Esophagus (tissue), 2 donors: Measurements from ENCODE around the gene CBFA2T3. TPM values are rescaled to one million over a fixed set of nuclear protein-coding genes. Genes with fewer than 3 reads are reported as not detected.

Experiments used
- H3K27ac ChIP-seq, 2 donors: one replicate each; pipeline ENCODE4 v1.5.1; 2013; ENCODE audit warnings: low read depth in 2 of 2, mild to moderate bottlenecking in 2 of 2, inconsistent platforms in 1 of 2, low read length in 1 of 2, moderate library complexity in 1 of 2
- H3K27me3 ChIP-seq, 2 donors: one replicate each; pipeline ENCODE4 v1.6.1; 2013; ENCODE audit warnings: low read length in 2 of 2, control low read depth in 1 of 2, mild to moderate bottlenecking in 1 of 2; ENCODE audit not compliant: insufficient read depth in 2 of 2, control insufficient read depth in 1 of 2
- H3K36me3 ChIP-seq, 2 donors: one replicate each; pipeline ENCODE4 v1.6.1; 2013; ENCODE audit warnings: low read length in 1 of 2; ENCODE audit not compliant: control insufficient read depth in 2 of 2, insufficient read depth in 2 of 2
- H3K4me1 ChIP-seq, 2 donors: one replicate each; pipeline ENCODE4 v1.6.1; 2013; ENCODE audit warnings: low read length in 1 of 2; ENCODE audit not compliant: control insufficient read depth in 2 of 2, insufficient read depth in 2 of 2
- H3K4me3 ChIP-seq, 2 donors: one replicate each; pipeline ENCODE4 v1.5.1; 2013; ENCODE audit warnings: low read length in 2 of 2, mild to moderate bottlenecking in 2 of 2, low read depth in 1 of 2, moderate library complexity in 1 of 2
- H3K9me3 ChIP-seq, 2 donors: one replicate each; pipeline ENCODE4 v1.6.1; 2013; ENCODE audit warnings: mild to moderate bottlenecking in 2 of 2, low read depth in 1 of 2, low read length in 1 of 2, moderate library complexity in 1 of 2; ENCODE audit not compliant: control insufficient read depth in 2 of 2, insufficient read depth in 1 of 2
- WGBS, 2 donors: extraction: QIAGEN DNeasy Blood & Tissue Kit; methylation state at CpG; one replicate each; pipeline ENCODE4 v1.1.7; 2013; 5-methylcytosine and 5-hydroxymethylcytosine counted together
- polyA plus RNA-seq, 2 donors: library from polyadenylated mRNA; stranded (reverse); fragments of 200-250 nt; gene quantifications; one replicate each; pipeline ENCODE4 v1.2.3, GENCODE V29; 2013
- donor health status: healthy with polysubstance abuse.
- donor health status: Bipolar disorder and iron deficiency.

The CBFA2T3 gene
- polyA plus RNA-seq, 2 donors = 0.93 to 1.4 TPM

GRCh38 chr16:88850531-88851199 lies 126.3 kb downstream of the CBFA2T3 start:
- peaks cover 0 to 16% of the 10 kb centered on the region in 2 donors for H3K36me3 ChIP-seq
- H3K27ac ChIP-seq = no peak overlapping the region
- no peak overlapping the region for H3K4me3 ChIP-seq
- H3K4me1 ChIP-seq = no peaks in the 10 kb centered on the region
- 94 to 97% methylated on average over 33 of the region's 33 CpGs for WGBS, 2 donors
- no peaks in the 10 kb centered on the region for H3K9me3 ChIP-seq
- H3K27me3 ChIP-seq = no peaks in the 10 kb centered on the region

GRCh38 chr16:88848557-88848956 lies 128.4 kb downstream of the CBFA2T3 start:
- Histone ChIP-seq H3K36me3 (peaks cover 0 to 11% of the 10 kb centered on the region in 2 donors), H3K9me3 (no peaks in the 10 kb centered on the region), H3K27me3 (no peaks in the 10 kb centered on the region), H3K4me3 (no peak overlapping the region), H3K27ac (no peak overlapping the region), H3K4me1 (no peaks in the 10 kb centered on the region)
- WGBS, 2 donors = 90 to 91% methylated on average over 21 of the region's 21 CpGs

- H3K4me1 ChIP-seq = no peaks in the 10 kb centered on the region
- H3K36me3 ChIP-seq = peaks cover 0 to 14% of the 10 kb centered on the region in 2 donors
- no peak overlapping the region for H3K4me3 ChIP-seq
- H3K27ac ChIP-seq = no peak overlapping the region
- peaks cover 0 to 2% of the 10 kb centered on the region in 2 donors for H3K9me3 ChIP-seq
- WGBS, 2 donors = 90 to 94% methylated on average over 18 of the region's 18 CpGs
- no peaks in the 10 kb centered on the region for H3K27me3 ChIP-seq
Measured at GRCh38 chr16:88847654-88848053, 129.4 kb downstream of the CBFA2T3 start.

DNA sequence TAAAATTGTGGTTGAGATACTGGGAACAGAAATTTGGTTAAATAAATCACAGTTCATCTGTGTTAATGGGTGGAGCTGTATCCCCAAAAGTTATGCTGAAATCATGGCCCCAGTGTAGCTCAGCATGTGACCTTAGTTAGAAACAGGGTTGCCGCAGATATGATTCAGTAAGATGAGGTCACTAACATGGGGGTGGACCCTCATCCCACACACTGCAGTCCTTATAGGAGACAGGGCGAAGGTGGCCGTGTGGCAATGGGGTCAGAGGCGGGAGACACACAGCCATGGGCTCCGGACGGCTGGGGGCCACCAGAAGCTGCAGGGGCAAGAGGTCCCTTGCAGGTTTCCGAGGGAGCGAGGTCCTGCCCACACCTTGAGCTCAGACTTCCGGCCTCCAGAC lies 130.9 kb downstream of the CBFA2T3 start:
- peaks cover 0 to 23% of the 10 kb centered on the region in 2 donors for H3K36me3 ChIP-seq
- H3K27me3 ChIP-seq = no peaks in the 10 kb centered on the region
- peaks cover 0 to 2% of the 10 kb centered on the region in 2 donors for H3K9me3 ChIP-seq
- no peaks in the 10 kb centered on the region for H3K4me1 ChIP-seq
- WGBS, 2 donors = 96 to 97% methylated on average over 9 of the region's 9 CpGs
- H3K27ac ChIP-seq = no peak overlapping the region
- no peak overlapping the region for H3K4me3 ChIP-seq

DNA sequence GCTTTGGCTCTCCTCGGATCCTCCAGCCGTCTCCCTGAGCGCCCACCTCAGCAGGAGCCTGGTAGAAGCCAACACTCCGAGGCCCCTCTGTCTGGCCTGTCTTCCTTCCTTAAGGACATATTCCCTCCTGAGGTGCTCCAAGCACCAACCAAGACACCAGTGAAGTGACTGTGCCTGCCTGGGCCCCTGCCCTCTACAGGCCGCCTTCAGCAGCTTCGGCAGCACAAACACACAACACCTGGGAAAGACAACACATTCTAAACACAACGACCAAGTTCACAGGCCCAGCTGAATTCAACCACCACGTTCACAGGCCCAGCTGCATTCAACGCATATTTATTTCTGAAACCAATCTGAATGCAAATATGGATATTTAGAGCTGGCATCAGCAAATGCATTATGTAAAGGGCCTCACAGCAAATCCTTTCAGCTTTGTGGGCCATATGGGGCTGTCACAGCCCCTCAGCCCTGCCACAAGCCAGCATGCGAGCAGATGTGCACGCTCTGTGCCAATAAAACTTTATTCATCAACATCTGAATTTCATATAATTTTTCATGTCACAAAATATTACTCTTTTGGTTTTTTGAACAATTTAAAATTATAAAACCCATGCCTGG lies 132.5 kb downstream of the CBFA2T3 start:
- H3K4me3 ChIP-seq = no peak overlapping the region
- H3K27ac ChIP-seq = no peak overlapping the region
- no peaks in the 10 kb centered on the region for H3K27me3 ChIP-seq
- no peaks in the 10 kb centered on the region for H3K4me1 ChIP-seq
- WGBS, 2 donors = 64% methylated on average over 11 of the region's 11 CpGs
- peaks cover 0 to 2% of the 10 kb centered on the region in 2 donors for H3K9me3 ChIP-seq
- peaks cover 0 to 31% of the 10 kb centered on the region in 2 donors for H3K36me3 ChIP-seq

- no peaks in the 10 kb centered on the region for H3K27me3 ChIP-seq
- H3K27ac ChIP-seq = no peak overlapping the region
- WGBS, 2 donors = 94 to 96% methylated on average over 20 of the region's 20 CpGs
- H3K36me3 ChIP-seq = peaks cover 0 to 38% of the 10 kb centered on the region in 2 donors
- H3K4me1 ChIP-seq = no peaks in the 10 kb centered on the region
- peaks cover 0 to 2% of the 10 kb centered on the region in 2 donors for H3K9me3 ChIP-seq
- H3K4me3 ChIP-seq = no peak overlapping the region
Measured at GRCh38 chr16:88843256-88843655, 133.8 kb downstream of the CBFA2T3 start.

- H3K36me3 ChIP-seq = peaks cover 0 to 38% of the 10 kb centered on the region in 2 donors
- no peak overlapping the region for H3K27ac ChIP-seq
- H3K4me3 ChIP-seq = no peak overlapping the region
- no peaks in the 10 kb centered on the region for H3K27me3 ChIP-seq
- peaks cover 0 to 2% of the 10 kb centered on the region in 2 donors for H3K9me3 ChIP-seq
- no peaks in the 10 kb centered on the region for H3K4me1 ChIP-seq
- WGBS, 2 donors = 93 to 95% methylated on average over 25 of the region's 25 CpGs
Measured at GRCh38 chr16:88842806-88843205, 134.2 kb downstream of the CBFA2T3 start.

GRCh38 chr16:88842308-88842756 lies 134.7 kb downstream of the CBFA2T3 start:
- Histone ChIP-seq H3K4me1 (no peaks in the 10 kb centered on the region), H3K9me3 (peaks cover 0 to 2% of the 10 kb centered on the region in 2 donors), H3K27ac (no peak overlapping the region), H3K36me3 (peaks cover 0 to 43% of the 10 kb centered on the region in 2 donors), H3K27me3 (no peaks in the 10 kb centered on the region), H3K4me3 (no peak overlapping the region)
- WGBS, 2 donors = 88 to 96% methylated on average over 15 of the region's 15 CpGs

GRCh38 chr16:88841521-88842307 lies 135.3 kb downstream of the CBFA2T3 start:
- Histone ChIP-seq H3K9me3 (peaks cover 0 to 2% of the 10 kb centered on the region in 2 donors), H3K27me3 (no peaks in the 10 kb centered on the region), H3K27ac (no peak overlapping the region), H3K4me1 (no peaks in the 10 kb centered on the region), H3K4me3 (no peak overlapping the region), H3K36me3 (peaks cover 0 to 44% of the 10 kb centered on the region in 2 donors)
- WGBS, 2 donors = 90% methylated on average over 40 of the region's 40 CpGs
